ENCODE measurements around the gene MIEF2. TPM values are rescaled to one million over a fixed set of nuclear protein-coding genes. Genes with fewer than 3 reads are reported as not detected.

The MIEF2 gene
- total RNA-seq, 1 experiment from 2014 or later, result 11.2 TPM

- no TSS peak for BruUV-seq (replicated peaks)
- intact Hi-C loops (cut with micrococcal nuclease; ENCODE audit: unreplicated experiment), result no loop called here
- POLR2A ChIA-PET, result no interaction called here
- TF ChIP-seq CTCF (IDR thresholded peaks at IDR 0.05) (no peak), TCF7L2 (IDR thresholded peaks at IDR 0.05; ENCODE audit: low read depth, low read length) (no peak), SIN3A (IDR thresholded peaks at IDR 0.05; ENCODE audit: borderline replicate concordance, insufficient read depth, low read depth, low read length) (no peak), POLR2AphosphoS5 (IDR thresholded peaks at IDR 0.05; ENCODE audit: low read depth, low read length) (no peak)
- TF ChIP-seq, protein P1, sequence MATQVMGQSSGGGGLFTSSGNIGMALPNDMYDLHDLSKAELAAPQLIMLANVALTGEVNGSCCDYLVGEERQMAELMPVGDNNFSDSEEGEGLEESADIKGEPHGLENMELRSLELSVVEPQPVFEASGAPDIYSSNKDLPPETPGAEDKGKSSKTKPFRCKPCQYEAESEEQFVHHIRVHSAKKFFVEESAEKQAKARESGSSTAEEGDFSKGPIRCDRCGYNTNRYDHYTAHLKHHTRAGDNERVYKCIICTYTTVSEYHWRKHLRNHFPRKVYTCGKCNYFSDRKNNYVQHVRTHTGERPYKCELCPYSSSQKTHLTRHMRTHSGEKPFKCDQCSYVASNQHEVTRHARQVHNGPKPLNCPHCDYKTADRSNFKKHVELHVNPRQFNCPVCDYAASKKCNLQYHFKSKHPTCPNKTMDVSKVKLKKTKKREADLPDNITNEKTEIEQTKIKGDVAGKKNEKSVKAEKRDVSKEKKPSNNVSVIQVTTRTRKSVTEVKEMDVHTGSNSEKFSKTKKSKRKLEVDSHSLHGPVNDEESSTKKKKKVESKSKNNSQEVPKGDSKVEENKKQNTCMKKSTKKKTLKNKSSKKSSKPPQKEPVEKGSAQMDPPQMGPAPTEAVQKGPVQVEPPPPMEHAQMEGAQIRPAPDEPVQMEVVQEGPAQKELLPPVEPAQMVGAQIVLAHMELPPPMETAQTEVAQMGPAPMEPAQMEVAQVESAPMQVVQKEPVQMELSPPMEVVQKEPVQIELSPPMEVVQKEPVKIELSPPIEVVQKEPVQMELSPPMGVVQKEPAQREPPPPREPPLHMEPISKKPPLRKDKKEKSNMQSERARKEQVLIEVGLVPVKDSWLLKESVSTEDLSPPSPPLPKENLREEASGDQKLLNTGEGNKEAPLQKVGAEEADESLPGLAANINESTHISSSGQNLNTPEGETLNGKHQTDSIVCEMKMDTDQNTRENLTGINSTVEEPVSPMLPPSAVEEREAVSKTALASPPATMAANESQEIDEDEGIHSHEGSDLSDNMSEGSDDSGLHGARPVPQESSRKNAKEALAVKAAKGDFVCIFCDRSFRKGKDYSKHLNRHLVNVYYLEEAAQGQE (IDR thresholded peaks at IDR 0.05; ENCODE audit: insufficient read depth in 1 of 2, low read depth in 2 of 2, low read length in 1 of 2), result no peak
- ATAC-seq (no peak), DNase-seq (ENCODE audit: low read depth, low spot score) (no peak)
- no peak overlapping the region for H3K27ac ChIP-seq (ENCODE audit: low read length)
- H3K4me1 ChIP-seq (ENCODE audit: control insufficient read depth, insufficient read depth, low read length), result peaks cover 2% of the 10 kb centered on the region; the same call in 1 of the 2 replicates
- no peak overlapping the region for H3K4me3 ChIP-seq (ENCODE audit: low read depth in 2 of 2, low read length in 2 of 2)
- H3K9me3 ChIP-seq (ENCODE audit: control insufficient read depth, insufficient read depth, low read depth, low read length), result no peaks in the 10 kb centered on the region
- in situ Hi-C loops (cut with HindIII; ENCODE audit: low pct_unique_long_range_greater_than_20kb, low sequenced_read_pairs), result no loop called here
- H3K27me3 ChIP-seq (ENCODE audit: control insufficient read depth, insufficient read depth, low read length), result no peaks in the 10 kb centered on the region
- no peaks in the 10 kb centered on the region for H3K36me3 ChIP-seq (ENCODE audit: control insufficient read depth, insufficient read depth, low read length)
- CTCF ChIA-PET, result no interaction called here
Observed at GRCh38 chr17:18227635-18228034, 32.8 kb upstream of the MIEF2 start.

DNA sequence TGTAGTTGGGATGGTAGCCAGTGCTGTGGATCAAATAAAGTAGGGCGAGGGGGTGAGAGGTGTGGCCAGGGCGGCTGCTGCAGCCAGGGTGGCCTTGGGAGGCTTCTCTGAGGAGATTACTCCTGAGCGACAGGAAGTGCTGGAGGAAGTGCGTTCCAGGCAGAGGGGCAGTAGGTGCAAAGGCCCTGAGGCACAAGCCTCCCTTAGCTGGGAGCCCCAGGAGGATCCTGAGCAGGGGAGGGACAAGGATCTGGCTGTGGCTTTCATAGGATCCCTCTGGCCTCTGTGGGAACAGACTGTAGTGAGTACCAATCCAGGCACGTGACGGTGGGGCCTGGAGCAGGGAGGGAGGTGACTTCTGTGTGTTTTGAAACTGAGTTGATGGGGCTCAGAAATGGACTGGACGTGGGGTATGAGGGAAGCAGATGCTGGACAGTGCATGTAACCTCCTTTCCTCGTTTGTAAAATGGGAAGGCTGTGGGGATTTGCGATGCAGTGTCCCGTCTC is 32.2 kb upstream of the MIEF2 start:
- Histone ChIP-seq H3K36me3 (ENCODE audit: control insufficient read depth, insufficient read depth, low read length) (no peaks in the 10 kb centered on the region), H3K4me3 (ENCODE audit: low read depth in 2 of 2, low read length in 2 of 2) (no peak overlapping the region), H3K9me3 (ENCODE audit: control insufficient read depth, insufficient read depth, low read depth, low read length) (no peaks in the 10 kb centered on the region), H3K27ac (ENCODE audit: low read length) (no peak overlapping the region), H3K4me1 (ENCODE audit: control insufficient read depth, insufficient read depth, low read length) (peaks cover 2% of the 10 kb centered on the region; the same call in 1 of the 2 replicates), H3K27me3 (ENCODE audit: control insufficient read depth, insufficient read depth, low read length) (no peaks in the 10 kb centered on the region)
- ChIA-PET POLR2A (no interaction called here), CTCF (no interaction called here)
- intact Hi-C loops (cut with micrococcal nuclease; ENCODE audit: unreplicated experiment) (no loop called here), in situ Hi-C loops (cut with HindIII; ENCODE audit: low pct_unique_long_range_greater_than_20kb, low sequenced_read_pairs) (no loop called here)
- no peak for ATAC-seq
- DNase-seq (ENCODE audit: low read depth, low spot score), result no peak
- TF ChIP-seq POLR2AphosphoS5 (IDR thresholded peaks at IDR 0.05; ENCODE audit: low read depth, low read length), result no peak
- BruUV-seq (replicated peaks), result TSS peak; percentile 74

GRCh38 chr17:18229254-18229653 is 31.2 kb upstream of the MIEF2 start:
- POLR2A ChIA-PET, result interaction anchor here (0.6 kb wide), 1 partner anchor 64 kb away, joined by 3 read pairs; no protein-coding TSS in a partner anchor
- CTCF ChIA-PET, result no interaction called here
- ATAC-seq (no peak), DNase-seq (ENCODE audit: low read depth, low spot score) (no peak)
- intact Hi-C loops (cut with micrococcal nuclease; ENCODE audit: unreplicated experiment), result no loop called here
- Histone ChIP-seq H3K4me1 (ENCODE audit: control insufficient read depth, insufficient read depth, low read length) (peaks cover 2% of the 10 kb centered on the region; the same call in 1 of the 2 replicates), H3K27me3 (ENCODE audit: control insufficient read depth, insufficient read depth, low read length) (no peaks in the 10 kb centered on the region), H3K36me3 (ENCODE audit: control insufficient read depth, insufficient read depth, low read length) (no peaks in the 10 kb centered on the region), H3K27ac (ENCODE audit: low read length) (no peak overlapping the region), H3K4me3 (ENCODE audit: low read depth in 2 of 2, low read length in 2 of 2) (no peak overlapping the region), H3K9me3 (ENCODE audit: control insufficient read depth, insufficient read depth, low read depth, low read length) (no peaks in the 10 kb centered on the region)
- TF ChIP-seq POLR2AphosphoS5 (IDR thresholded peaks at IDR 0.05; ENCODE audit: low read depth, low read length), result no peak
- TF ChIP-seq CTCF (IDR thresholded peaks at IDR 0.05), result no peak
- TF ChIP-seq, protein P1 (IDR thresholded peaks at IDR 0.05; ENCODE audit: insufficient read depth in 1 of 2, low read depth in 2 of 2, low read length in 1 of 2), result no peak
- no peak for TF ChIP-seq SIN3A (IDR thresholded peaks at IDR 0.05; ENCODE audit: borderline replicate concordance, insufficient read depth, low read depth, low read length)
- no peak for TF ChIP-seq TCF7L2 (IDR thresholded peaks at IDR 0.05; ENCODE audit: low read depth, low read length)
- BruUV-seq (replicated peaks), result no TSS peak
- in situ Hi-C loops (cut with HindIII; ENCODE audit: low pct_unique_long_range_greater_than_20kb, low sequenced_read_pairs), result no loop called here

Measured in Panc1 (cell line).